H1 (cell line): ENCODE data around the gene CYBB. TPM values are rescaled to one million over a fixed set of nuclear protein-coding genes. Genes with fewer than 3 reads are reported as not detected.

Experiments used
- CTCF ChIA-PET: fragments of 300-600 bp; sonication (Branson Sonifier 250); formaldehyde crosslinking; loops from one replicate; lab custom pipeline; 2021; ENCODE audit not compliant: partially characterized antibody; lab: Charles Lee
- POLR2A ChIA-PET: fragments of 300-600 bp; sonication (Branson Sonifier 250); formaldehyde crosslinking; loops from one replicate; lab custom pipeline; 2021; ENCODE audit warnings: inconsistent platforms; ENCODE audit not compliant: partially characterized antibody; lab: Charles Lee
- DNase-seq, 2 experiments: peaks; one replicate each; pipeline versions ENCODE4 v3.0.0 to v3.0.0-alpha.2; 2010 to 2022; ENCODE audit warnings: low spot score in 2 of 2, low read depth in 1 of 2, mixed read lengths in 1 of 2
- FAIRE-seq: peaks from 2 replicates; lab custom pipeline; 2011; peaks lifted over from hg19 to GRCh38; lab: Jason Lieb, UNC
- H2AFZ ChIP-seq: 2 replicates; pipeline ENCODE4 v1.8.1; 2012; ENCODE audit warnings: low read length, inconsistent platforms
- H2AK5ac ChIP-seq: 2 replicates; pipeline ENCODE4 v1.6.1; 2013; ENCODE audit warnings: low read depth, low read length
- H2BK120ac ChIP-seq: replicated peaks from 2 replicates; pipeline ENCODE3; 2013; ENCODE audit warnings: low read depth, low read length, inconsistent platforms
- H2BK12ac ChIP-seq: 2 replicates; pipeline ENCODE4 v1.6.1; 2013; ENCODE audit warnings: low read depth, low read length
- H2BK15ac ChIP-seq: 2 replicates; pipeline ENCODE4 v1.6.1; 2013; ENCODE audit warnings: low read length
- H2BK20ac ChIP-seq: 2 replicates; pipeline ENCODE4 v1.6.1; 2013; ENCODE audit warnings: low read length
- H2BK5ac ChIP-seq: 2 replicates; pipeline ENCODE4 v1.6.1; 2013; ENCODE audit warnings: low read depth, low read length
- H3K14ac ChIP-seq: 2 replicates; pipeline ENCODE4 v1.6.1; 2013; ENCODE audit warnings: inconsistent platforms; ENCODE audit not compliant: insufficient read length
- H3K18ac ChIP-seq: 2 replicates; pipeline ENCODE4 v1.6.1; 2013; ENCODE audit warnings: low read length; ENCODE audit errors: extremely low read depth
- H3K23ac ChIP-seq: 2 replicates; pipeline ENCODE4 v1.6.1; 2013; ENCODE audit warnings: inconsistent platforms; ENCODE audit not compliant: insufficient read length
- H3K23me2 ChIP-seq: 2 replicates; pipeline ENCODE4 v1.6.1; 2013; ENCODE audit warnings: low read depth, low read length
- H3K27ac ChIP-seq: 2 replicates; pipeline ENCODE4 v1.6.1; 2011; ENCODE audit warnings: low read depth, low read length, inconsistent platforms
- H3K27me3 ChIP-seq, 4 experiments: replicated peaks in 1 of 4; 1 replicate in 1 of 4; 2 replicates in 3 of 4; pipeline versions ENCODE4 v1.6.1 to v1.8.1; 2011 to 2013; ENCODE audit warnings: low read length in 3 of 4, mild to moderate bottlenecking in 3 of 4, inconsistent platforms in 2 of 4, mixed read lengths in 2 of 4, moderate library complexity in 1 of 4; ENCODE audit not compliant: control insufficient read depth in 3 of 4, insufficient read depth in 3 of 4; ENCODE audit errors: extremely low read depth in 1 of 4
- H3K36me3 ChIP-seq, 4 experiments: 2 replicates each; pipeline versions ENCODE4 v1.6.1 to v1.8.1; 2011 to 2013; ENCODE audit warnings: mild to moderate bottlenecking in 4 of 4, low read length in 3 of 4, moderate library complexity in 2 of 4, control low read depth in 1 of 4, inconsistent platforms in 1 of 4; ENCODE audit not compliant: insufficient read depth in 4 of 4, control insufficient read depth in 2 of 4
- H3K4ac ChIP-seq: replicated peaks from 2 replicates; pipeline ENCODE3; 2013; ENCODE audit warnings: low read length, low read depth, mixed read lengths, inconsistent platforms; ENCODE audit not compliant: insufficient read length
- H3K4me1 ChIP-seq, 4 experiments: replicated peaks in 1 of 4; 1 replicate in 1 of 4; 2 replicates in 3 of 4; pipeline versions ENCODE4 v1.6.1 to v1.8.1; 2011 to 2013; ENCODE audit warnings: low read length in 3 of 4, inconsistent platforms in 2 of 4, mixed read lengths in 1 of 4; ENCODE audit not compliant: insufficient read depth in 4 of 4, control insufficient read depth in 3 of 4
- H3K4me2 ChIP-seq, 2 experiments: 2 replicates each; pipeline versions ENCODE4 v1.6.1 to v1.8.1; 2011 to 2013; ENCODE audit warnings: low read depth in 2 of 2, low read length in 2 of 2, control low read depth in 1 of 2, inconsistent platforms in 1 of 2, mild to moderate bottlenecking in 1 of 2; ENCODE audit not compliant: insufficient read depth in 1 of 2
- H3K4me3 ChIP-seq, 4 experiments: fragments of 200-600, 300-600 bp in 1 of 4; sonication (generic), shearing (Covaris generic), sonication (Bioruptor Twin) in 1 of 4; 2 replicates each; pipeline versions ENCODE4 v1.5.1 to v1.8.1; 2011 to 2016; ENCODE audit warnings: low read length in 4 of 4, low read depth in 3 of 4, control low read depth in 2 of 4, inconsistent platforms in 2 of 4, mild to moderate bottlenecking in 2 of 4, mixed read lengths in 1 of 4, moderate library complexity in 1 of 4; ENCODE audit not compliant: insufficient read depth in 2 of 4; ENCODE audit errors: extremely low read depth in 1 of 4
- H3K56ac ChIP-seq: replicated peaks from 2 replicates; pipeline ENCODE3; 2013; ENCODE audit warnings: low read depth, mild to moderate bottlenecking, mixed read lengths, low read length, inconsistent platforms; ENCODE audit not compliant: insufficient read length
- H3K79me1 ChIP-seq: 2 replicates; pipeline ENCODE4 v1.6.1; 2013; ENCODE audit warnings: low read depth, low read length, control low read depth
- H3K79me2 ChIP-seq, 2 experiments: 2 replicates each; pipeline versions ENCODE4 v1.6.1 to v1.8.1; 2012 to 2013; ENCODE audit warnings: low read length in 2 of 2, mild to moderate bottlenecking in 2 of 2, inconsistent platforms in 1 of 2; ENCODE audit not compliant: insufficient read depth in 2 of 2, control insufficient read depth in 1 of 2
- H3K9ac ChIP-seq, 4 experiments: replicated peaks in 1 of 4; 1 replicate in 1 of 4; 2 replicates in 3 of 4; pipeline versions ENCODE4 v1.6.1 to v1.8.1; 2011 to 2013; ENCODE audit warnings: low read depth in 3 of 4, low read length in 3 of 4, control low read depth in 2 of 4, mild to moderate bottlenecking in 2 of 4, moderate library complexity in 2 of 4, inconsistent platforms in 1 of 4; ENCODE audit errors: extremely low read depth in 1 of 4
- H3K9me3 ChIP-seq, 2 experiments: 2 replicates each; pipeline versions ENCODE4 v1.6.1 to v1.8.1; 2012 to 2013; ENCODE audit warnings: mild to moderate bottlenecking in 2 of 2, moderate library complexity in 2 of 2, control low read depth in 1 of 2, inconsistent platforms in 1 of 2, low read depth in 1 of 2, low read length in 1 of 2, mixed read lengths in 1 of 2; ENCODE audit not compliant: insufficient read depth in 2 of 2
- H4K20me1 ChIP-seq, 2 experiments: replicated peaks in 1 of 2; 2 replicates each; pipeline versions ENCODE3 to v1.8.1; 2011 to 2013; ENCODE audit warnings: inconsistent platforms in 2 of 2, low read length in 2 of 2, mild to moderate bottlenecking in 1 of 2; ENCODE audit not compliant: insufficient read depth in 2 of 2, control insufficient read depth in 1 of 2
- H4K5ac ChIP-seq: 2 replicates; pipeline ENCODE4 v1.6.1; 2013; ENCODE audit warnings: low read length, low read depth, mixed read lengths, inconsistent platforms; ENCODE audit not compliant: insufficient read length
- H4K8ac ChIP-seq: 2 replicates; pipeline ENCODE4 v1.8.0; 2013; ENCODE audit warnings: mild to moderate bottlenecking, moderate library complexity, low read length, inconsistent platforms; ENCODE audit not compliant: insufficient read depth; ENCODE audit errors: extremely low read depth
- H4K91ac ChIP-seq: replicated peaks from 2 replicates; pipeline ENCODE3; 2013; ENCODE audit warnings: low read length, mixed read lengths, inconsistent platforms; ENCODE audit not compliant: insufficient read length
- BACH1 ChIP-seq: IDR thresholded peaks from 2 replicates; pipeline ENCODE4 v1.6.1; 2012; ENCODE audit warnings: low read length, improper control_type of control experiment
- BRCA1 ChIP-seq: IDR thresholded peaks from 2 replicates; pipeline ENCODE4 v1.6.1; 2012; ENCODE audit warnings: low read depth, low read length, improper control_type of control experiment
- USF2 ChIP-seq: IDR thresholded peaks from 2 replicates; pipeline ENCODE4 v1.6.1; 2011; ENCODE audit warnings: low read length, improper control_type of control experiment
- WGBS, 2 experiments: shearing (Covaris generic) in 1 of 2; methylation state at CpG; one replicate each; pipeline versions ENCODE4 v1.1.6 to v1.1.7; 2013 to 2015; ENCODE audit warnings: low lambda C conversion rate in 2 of 2, mixed read lengths in 2 of 2, inconsistent platforms in 1 of 2, low coverage in 1 of 2, missing lambda C conversion rate in 1 of 2; ENCODE audit not compliant: insufficient replicate concordance in 2 of 2, insufficient coverage in 1 of 2, insufficient read length in 1 of 2; ENCODE audit errors: extremely low coverage in 1 of 2, missing lambda C conversion rate in 1 of 2; 5-methylcytosine and 5-hydroxymethylcytosine counted together
- polyA plus RNA-seq, 7 experiments: library from polyadenylated mRNA; depleted of rRNA in 3 of 7; stranded (reverse) in 5 of 7; unstranded in 2 of 7; fragments of >200 nt in 5 of 7; fragments of 200-250 nt in 2 of 7; gene quantifications; 1 replicate in 5 of 7; 2 replicates in 1 of 7; 4 replicates in 1 of 7; pipeline versions ENCODE4 v1.2.1 to v1.2.3, GENCODE V29; 2011 to 2013; ENCODE audit warnings: missing spikeins in 2 of 7, mixed read lengths in 2 of 7
- total RNA-seq: library from RNA; stranded (reverse); fragmentation: NEBNext Ultra II Directional; extraction: Animal tissue kit (Norgen Biotek cat#: 25700); gene quantifications from 2 replicates; pipeline ENCODE4 v1.2.1, GENCODE V29; 2021

The CYBB gene
- total and polyA plus RNA-seq, 2 of the 8 experiments (the other 6 are each of a cell fraction or from before 2014, with no cell fraction given) = 0.03 to 0.09 TPM

GRCh38 chrX:37759878-37760418 lies 19.9 kb upstream of the CYBB start:
- H3K36me3 ChIP-seq = no peaks in the 10 kb centered on the region
- 95% methylated on average over 2 of the region's 2 CpGs; no CpG with 5 or more reads in 1 of the 2 experiments for WGBS, 2 experiments
- DNase-seq (no peak), FAIRE-seq (no peak)
- no peaks in the 10 kb centered on the region for H3K9me3 ChIP-seq
- H2BK12ac ChIP-seq = no peak overlapping the region
- no peak overlapping the region for H4K5ac ChIP-seq
- no peak overlapping the region for H3K9ac ChIP-seq
- TF ChIP-seq BRCA1 (no peak), BACH1 (no peak), USF2 (no peak)
- H3K4ac ChIP-seq = no peak overlapping the region
- H3K23me2 ChIP-seq = no peaks in the 10 kb centered on the region
- no peaks in the 10 kb centered on the region for H3K4me1 ChIP-seq
- no peak overlapping the region for H2AFZ ChIP-seq
- H3K79me2 ChIP-seq = no peaks in the 10 kb centered on the region
- H3K27ac ChIP-seq = no peak overlapping the region
- no peak overlapping the region for H3K23ac ChIP-seq
- no peak overlapping the region for H2BK20ac ChIP-seq
- H3K56ac ChIP-seq = no peak overlapping the region
- H3K18ac ChIP-seq = no peak overlapping the region
- H2BK5ac ChIP-seq = no peak overlapping the region
- H3K27me3 ChIP-seq = no peaks in the 10 kb centered on the region
- H4K8ac ChIP-seq = no peak overlapping the region
- CTCF ChIA-PET = interaction anchor here (1.3 to 2.8 kb wide), 2 partner anchors 15 to 65 kb away, joined by 5 to 13 read pairs; no protein-coding TSS in a partner anchor
- H3K4me3 ChIP-seq = no peak overlapping the region
- H3K79me1 ChIP-seq = no peaks in the 10 kb centered on the region
- H4K20me1 ChIP-seq = no peaks in the 10 kb centered on the region
- POLR2A ChIA-PET = no interaction called here
- H2AK5ac ChIP-seq = no peak overlapping the region
- H3K4me2 ChIP-seq = no peak overlapping the region
- H4K91ac ChIP-seq = no peak overlapping the region
- no peak overlapping the region for H2BK120ac ChIP-seq
- no peak overlapping the region for H2BK15ac ChIP-seq
- no peak overlapping the region for H3K14ac ChIP-seq
